ENCODE data around the gene PTGS1.

- TF ChIP-seq POLR2AphosphoS5 (IDR thresholded peaks at IDR 0.05; ENCODE audit: low read depth, low read length), result no peak
- TF ChIP-seq TAF1 (IDR thresholded peaks at IDR 0.05; ENCODE audit: borderline replicate concordance, insufficient read depth, low read length), result no peak
- TF ChIP-seq SIN3A (IDR thresholded peaks at IDR 0.05; ENCODE audit: borderline replicate concordance, insufficient read depth, low read length), result no peak
- TF ChIP-seq REST (IDR thresholded peaks at IDR 0.05; ENCODE audit: insufficient read depth in 1 of 2, low read depth in 2 of 2, low read length in 2 of 2), result no peak
- TF ChIP-seq FOXP2 (optimal IDR thresholded peaks at IDR 0.05; ENCODE audit: borderline replicate concordance, extremely low read depth, extremely low read length, insufficient read depth), result no peak
Observed at GRCh38 chr9:122442568-122442967, 71.7 kb downstream of the PTGS1 start.
